ENCODE data around the gene GINS2.

- no peak for TF ChIP-seq CTCF (IDR thresholded peaks at IDR 0.05)
- TF ChIP-seq SIN3A (IDR thresholded peaks at IDR 0.05; ENCODE audit: borderline replicate concordance, insufficient read depth, low read depth, low read length) = no peak
Observed at GRCh38 chr16:85735946-85736345, 47.2 kb upstream of the GINS2 start.
